NT2/D1 (cell line): ENCODE data around the gene RSPO1.
A peak's percentile ranks its signal among the peaks of the same experiment; 100 is the strongest.

Experiments used
- DNase-seq: peaks from one replicate; pipeline ENCODE4 v3.0.0-alpha.2; 2011; ENCODE audit warnings: low read depth, low spot score
- H3K27me3 ChIP-seq: 2 replicates; pipeline ENCODE4 v1.6.0; 2011; ENCODE audit warnings: mild to moderate bottlenecking; ENCODE audit not compliant: insufficient read length, insufficient read depth
- H3K36me3 ChIP-seq: 2 replicates; pipeline ENCODE4 v1.6.1; 2011; ENCODE audit warnings: mild to moderate bottlenecking, low read length, mixed read lengths; ENCODE audit not compliant: insufficient read depth, insufficient read length
- H3K4me1 ChIP-seq: 2 replicates; pipeline ENCODE4 v1.5.1; 2011; ENCODE audit not compliant: insufficient read depth, insufficient read length
- H3K4me3 ChIP-seq: 2 replicates; pipeline ENCODE4 v1.5.1; 2011; ENCODE audit warnings: low read depth; ENCODE audit not compliant: insufficient read length
- H3K9ac ChIP-seq: 2 replicates; pipeline ENCODE4 v1.6.0; 2011; ENCODE audit warnings: low read depth; ENCODE audit not compliant: insufficient read length
- H3K9me3 ChIP-seq: 2 replicates; pipeline ENCODE4 v1.5.1; 2011; ENCODE audit warnings: mild to moderate bottlenecking, low read length; ENCODE audit not compliant: insufficient read depth
- SUZ12 ChIP-seq: IDR thresholded peaks from 2 replicates; pipeline ENCODE4 v1.6.1; 2011; ENCODE audit not compliant: insufficient read length, insufficient read depth; ENCODE audit errors: extremely low read depth
- YY1 ChIP-seq: IDR thresholded peaks from 2 replicates; pipeline ENCODE4 v1.6.1; 2011; ENCODE audit not compliant: insufficient read length, insufficient read depth
- ZNF274 ChIP-seq: IDR thresholded peaks from 2 replicates; pipeline ENCODE4 v1.6.1; 2011; ENCODE audit warnings: mild to moderate bottlenecking, low read depth, low read length

Gene RSPO1

GRCh38 chr1:37673920-37674319 lies 39.2 kb upstream of the RSPO1 start:
- Histone ChIP-seq H3K9ac (no peak overlapping the region), H3K27me3 (peaks cover 9% of the 10 kb centered on the region), H3K36me3 (no peaks in the 10 kb centered on the region)

GRCh38 chr1:37672136-37672870 lies 37.6 kb upstream of the RSPO1 start:
- no peak for DNase-seq
- TF ChIP-seq ZNF274: no peak
- no peak for TF ChIP-seq SUZ12
- no peak for TF ChIP-seq YY1
- Histone ChIP-seq H3K36me3 (no peaks in the 10 kb centered on the region), H3K9ac (no peak overlapping the region), H3K4me3 (no peak overlapping the region), H3K4me1 (peaks cover 9% of the 10 kb centered on the region), H3K9me3 (no peaks in the 10 kb centered on the region), H3K27me3 (peaks cover 19% of the 10 kb centered on the region)

More at GRCh38 chr1:37673920-37674319, 39.2 kb upstream of the RSPO1 start:
- Histone ChIP-seq H3K4me1 (peaks cover 7% of the 10 kb centered on the region), H3K4me3 (no peak overlapping the region), H3K9me3 (no peaks in the 10 kb centered on the region)
- DNase-seq: no peak
- TF ChIP-seq ZNF274: no peak
- TF ChIP-seq YY1: peak; percentile 37
- TF ChIP-seq SUZ12: no peak

- Histone ChIP-seq H3K4me3 (no peak overlapping the region), H3K27me3 (peaks cover 19% of the 10 kb centered on the region), H3K9ac (no peak overlapping the region), H3K36me3 (no peaks in the 10 kb centered on the region), H3K4me1 (peaks cover 15% of the 10 kb centered on the region), H3K9me3 (no peaks in the 10 kb centered on the region)
- DNase-seq: no peak
- TF ChIP-seq SUZ12: no peak
These were observed 36.6 kb upstream of the RSPO1 start for GRCh38 chr1:37671261-37671660.

- Histone ChIP-seq H3K4me3 (no peak overlapping the region), H3K4me1 (peaks cover 15% of the 10 kb centered on the region), H3K9me3 (no peaks in the 10 kb centered on the region), H3K36me3 (no peaks in the 10 kb centered on the region), H3K9ac (no peak overlapping the region), H3K27me3 (peaks cover 19% of the 10 kb centered on the region)
- DNase-seq: no peak
- no peak for TF ChIP-seq SUZ12
- no peak for TF ChIP-seq YY1
- TF ChIP-seq ZNF274: no peak
These were observed 35.4 kb upstream of the RSPO1 start for GRCh38 chr1:37670133-37670532.

GRCh38 chr1:37667023-37667671 lies 32.5 kb upstream of the RSPO1 start:
- Histone ChIP-seq H3K9ac (peak overlapping the region; percentile 23), H3K4me3 (no peak overlapping the region), H3K4me1 (peaks cover 20% of the 10 kb centered on the region), H3K27me3 (peaks cover 19% of the 10 kb centered on the region), H3K9me3 (no peaks in the 10 kb centered on the region), H3K36me3 (no peaks in the 10 kb centered on the region)
- DNase-seq: no peak
- TF ChIP-seq ZNF274: no peak
- TF ChIP-seq YY1: no peak
- TF ChIP-seq SUZ12: no peak

GRCh38 chr1:37666241-37666867 lies 31.7 kb upstream of the RSPO1 start:
- TF ChIP-seq ZNF274 (no peak), YY1 (no peak), SUZ12 (no peak)
- DNase-seq: no peak
- no peak overlapping the region for H3K9ac ChIP-seq
- no peaks in the 10 kb centered on the region for H3K36me3 ChIP-seq
- H3K9me3 ChIP-seq: no peaks in the 10 kb centered on the region
- H3K27me3 ChIP-seq: peaks cover 19% of the 10 kb centered on the region
- peaks cover 24% of the 10 kb centered on the region for H3K4me1 ChIP-seq
- H3K4me3 ChIP-seq: no peak overlapping the region

- Histone ChIP-seq H3K36me3 (no peaks in the 10 kb centered on the region), H3K9ac (no peak overlapping the region), H3K9me3 (no peaks in the 10 kb centered on the region), H3K4me1 (peaks cover 31% of the 10 kb centered on the region), H3K4me3 (no peak overlapping the region), H3K27me3 (peaks cover 6% of the 10 kb centered on the region)
- TF ChIP-seq SUZ12 (no peak), YY1 (no peak), ZNF274 (no peak)
- DNase-seq: no peak
These were observed 28.8 kb upstream of the RSPO1 start for GRCh38 chr1:37663426-37664000.
